C4-2B (cell line): ENCODE results near the gene PGAM2.

Experiments
- CTCF ChIP-seq: fragments of 450-650 bp; conservative IDR thresholded peaks from 2 replicates; pipeline ENCODE4 v1.5.1; 2017; ENCODE audit warnings: mild to moderate bottlenecking
- ZFX ChIP-seq: fragments of 450-650 bp; IDR thresholded peaks from 2 replicates; pipeline ENCODE4 v1.6.1; 2017

GRCh38 chr7:44076101-44076895 is 10.9 kb upstream of the PGAM2 start:
- no peak for TF ChIP-seq CTCF
- no peak for TF ChIP-seq ZFX
